IPS-18a (cell line): Measurements from ENCODE around the gene MED27.

Experiments
- H3K27ac ChIP-seq: one replicate; pipeline ENCODE4 v1.5.1; 2013; ENCODE audit warnings: low read length
- H3K27me3 ChIP-seq: one replicate; pipeline ENCODE4 v1.6.1; 2013; ENCODE audit warnings: mild to moderate bottlenecking, low read length; ENCODE audit not compliant: control insufficient read depth, insufficient read depth
- H3K36me3 ChIP-seq: one replicate; pipeline ENCODE4 v1.6.1; 2013; ENCODE audit warnings: low read depth, low read length; ENCODE audit not compliant: control insufficient read depth
- H3K4me1 ChIP-seq: one replicate; pipeline ENCODE4 v1.6.1; 2013; ENCODE audit warnings: low read depth, low read length; ENCODE audit not compliant: control insufficient read depth
- H3K4me3 ChIP-seq: one replicate; pipeline ENCODE4 v1.5.1; 2013; ENCODE audit warnings: low read length
- H3K9ac ChIP-seq: one replicate; pipeline ENCODE4 v1.6.1; 2013; ENCODE audit warnings: mild to moderate bottlenecking, low read length, moderate library complexity
- H3K9me3 ChIP-seq: one replicate; pipeline ENCODE4 v1.6.1; 2013; ENCODE audit warnings: low read depth, low read length; ENCODE audit not compliant: control insufficient read depth

MED27 gene

GRCh38 chr9:131868766-131869165 lies 210.9 kb downstream of the MED27 start:
- H3K4me3 ChIP-seq = no peak overlapping the region
- H3K36me3 ChIP-seq = no peaks in the 10 kb centered on the region
- H3K4me1 ChIP-seq = peaks cover 13% of the 10 kb centered on the region
- no peak overlapping the region for H3K27ac ChIP-seq
- H3K9me3 ChIP-seq = no peaks in the 10 kb centered on the region
- H3K9ac ChIP-seq = no peak overlapping the region
- H3K27me3 ChIP-seq = no peaks in the 10 kb centered on the region

GRCh38 chr9:131867611-131868192 lies 212.0 kb downstream of the MED27 start:
- Histone ChIP-seq H3K9ac (no peak overlapping the region), H3K9me3 (no peaks in the 10 kb centered on the region), H3K36me3 (no peaks in the 10 kb centered on the region), H3K4me3 (no peak overlapping the region), H3K27me3 (no peaks in the 10 kb centered on the region), H3K4me1 (peaks cover 13% of the 10 kb centered on the region), H3K27ac (no peak overlapping the region)

- H3K27ac ChIP-seq = no peak overlapping the region
- no peak overlapping the region for H3K4me3 ChIP-seq
- H3K36me3 ChIP-seq = no peaks in the 10 kb centered on the region
- peaks cover 13% of the 10 kb centered on the region for H3K4me1 ChIP-seq
- H3K27me3 ChIP-seq = no peaks in the 10 kb centered on the region
- no peak overlapping the region for H3K9ac ChIP-seq
- H3K9me3 ChIP-seq = no peaks in the 10 kb centered on the region
Observed at GRCh38 chr9:131865446-131866195, 214.0 kb downstream of the MED27 start.

GRCh38 chr9:131864531-131864930 lies 215.1 kb downstream of the MED27 start:
- Histone ChIP-seq H3K27ac (no peak overlapping the region), H3K4me3 (no peak overlapping the region), H3K4me1 (peaks cover 8% of the 10 kb centered on the region), H3K36me3 (peaks cover 6% of the 10 kb centered on the region), H3K27me3 (no peaks in the 10 kb centered on the region), H3K9me3 (no peaks in the 10 kb centered on the region), H3K9ac (no peak overlapping the region)

GRCh38 chr9:131863306-131863896 lies 216.3 kb downstream of the MED27 start:
- H3K27ac ChIP-seq = no peak overlapping the region
- no peaks in the 10 kb centered on the region for H3K9me3 ChIP-seq
- H3K4me3 ChIP-seq = no peak overlapping the region
- no peaks in the 10 kb centered on the region for H3K27me3 ChIP-seq
- H3K36me3 ChIP-seq = peaks cover 6% of the 10 kb centered on the region
- no peaks in the 10 kb centered on the region for H3K4me1 ChIP-seq
- H3K9ac ChIP-seq = no peak overlapping the region

- no peak overlapping the region for H3K27ac ChIP-seq
- no peaks in the 10 kb centered on the region for H3K27me3 ChIP-seq
- H3K4me1 ChIP-seq = no peaks in the 10 kb centered on the region
- H3K4me3 ChIP-seq = no peak overlapping the region
- H3K36me3 ChIP-seq = peaks cover 6% of the 10 kb centered on the region
- no peaks in the 10 kb centered on the region for H3K9me3 ChIP-seq
- H3K9ac ChIP-seq = no peak overlapping the region
Observed at GRCh38 chr9:131862261-131862660, 217.4 kb downstream of the MED27 start.

GRCh38 chr9:131860430-131860829 lies 219.2 kb downstream of the MED27 start:
- H3K36me3 ChIP-seq = peaks cover 6% of the 10 kb centered on the region
- no peaks in the 10 kb centered on the region for H3K27me3 ChIP-seq
- H3K27ac ChIP-seq = no peak overlapping the region
- peaks cover 4% of the 10 kb centered on the region for H3K4me1 ChIP-seq
- no peak overlapping the region for H3K4me3 ChIP-seq
- H3K9ac ChIP-seq = no peak overlapping the region
- no peaks in the 10 kb centered on the region for H3K9me3 ChIP-seq

- Histone ChIP-seq H3K27ac (no peak overlapping the region), H3K27me3 (no peaks in the 10 kb centered on the region), H3K4me1 (peaks cover 9% of the 10 kb centered on the region), H3K36me3 (peaks cover 6% of the 10 kb centered on the region), H3K9me3 (no peaks in the 10 kb centered on the region), H3K9ac (no peak overlapping the region), H3K4me3 (no peak overlapping the region)
Observed at GRCh38 chr9:131858147-131858546, 221.5 kb downstream of the MED27 start.

- peaks cover 6% of the 10 kb centered on the region for H3K36me3 ChIP-seq
- H3K9me3 ChIP-seq = no peaks in the 10 kb centered on the region
- no peaks in the 10 kb centered on the region for H3K27me3 ChIP-seq
- peaks cover 9% of the 10 kb centered on the region for H3K4me1 ChIP-seq
- no peak overlapping the region for H3K4me3 ChIP-seq
- no peak overlapping the region for H3K9ac ChIP-seq
- no peak overlapping the region for H3K27ac ChIP-seq
Observed at GRCh38 chr9:131856105-131856504, 223.6 kb downstream of the MED27 start.

- Histone ChIP-seq H3K4me3 (no peak overlapping the region), H3K36me3 (peaks cover 2% of the 10 kb centered on the region), H3K9me3 (no peaks in the 10 kb centered on the region), H3K27me3 (no peaks in the 10 kb centered on the region), H3K27ac (no peak overlapping the region), H3K9ac (no peak overlapping the region), H3K4me1 (peaks cover 9% of the 10 kb centered on the region)
Observed at GRCh38 chr9:131854896-131855613, 224.6 kb downstream of the MED27 start.

GRCh38 chr9:131854334-131854733 lies 225.3 kb downstream of the MED27 start:
- Histone ChIP-seq H3K36me3 (no peaks in the 10 kb centered on the region), H3K27ac (no peak overlapping the region), H3K9ac (no peak overlapping the region), H3K4me3 (no peak overlapping the region), H3K27me3 (no peaks in the 10 kb centered on the region), H3K4me1 (peaks cover 9% of the 10 kb centered on the region), H3K9me3 (no peaks in the 10 kb centered on the region)
